ENCODE measurements around the gene C15orf40. TPM values are rescaled to one million over a fixed set of nuclear protein-coding genes. Genes with fewer than 3 reads are reported as not detected.
"Not testable (repeated sequence)": the region's sequence is repeated elsewhere in the genome, so short reads cannot be mapped to it uniquely, and the experiment has no call there.

C15orf40 gene
- total RNA-seq, 1 donor from 2014 or later = 23.1 TPM

- H3K9me3 Mint-ChIP-seq = no peaks in the 10 kb centered on the region
- no peaks in the 10 kb centered on the region for H3K27me3 Mint-ChIP-seq (ENCODE audit: low read depth)
- no peaks in the 10 kb centered on the region for H3K4me1 Mint-ChIP-seq
- no peaks in the 10 kb centered on the region for H3K36me3 Mint-ChIP-seq (ENCODE audit: low read depth)
- TF ChIP-seq CTCF (conservative IDR thresholded peaks at IDR 0.05) = no peak
- DNase-seq (ENCODE audit: low read depth, low spot score) = no peak
- no peak overlapping the region for H3K27ac Mint-ChIP-seq (ENCODE audit: unreplicated experiment)
- H3K4me3 Mint-ChIP-seq = no peak overlapping the region
Observed at GRCh38 chr15:82945326-82945725, 66.1 kb downstream of the C15orf40 start.

DNA sequence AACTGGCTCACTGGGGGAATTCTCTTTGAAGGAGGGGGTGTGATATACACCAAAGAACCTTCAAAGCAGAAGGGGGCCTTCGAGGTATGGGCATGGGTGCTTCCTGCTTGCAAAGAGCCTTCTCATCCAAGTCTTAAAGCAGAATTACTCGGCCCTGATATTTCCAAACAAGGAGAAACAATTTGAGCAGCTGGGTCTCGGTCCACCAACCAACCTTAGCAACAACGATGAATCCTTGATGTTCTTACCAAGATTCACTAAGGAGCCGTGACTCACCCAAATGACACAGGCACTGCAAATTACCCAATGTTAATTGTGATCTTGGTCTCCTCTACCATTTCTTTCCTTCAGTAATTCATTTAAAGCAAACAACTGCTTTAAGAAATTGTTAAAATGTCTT is 66.6 kb downstream of the C15orf40 start:
- TF ChIP-seq CTCF (conservative IDR thresholded peaks at IDR 0.05) = no peak

GRCh38 chr15:82944056-82944455 is 67.4 kb downstream of the C15orf40 start:
- Mint-ChIP-seq H3K27ac (ENCODE audit: unreplicated experiment) (no peak overlapping the region), H3K36me3 (ENCODE audit: low read depth) (no peaks in the 10 kb centered on the region), H3K27me3 (ENCODE audit: low read depth) (no peaks in the 10 kb centered on the region), H3K4me3 (no peak overlapping the region), H3K9me3 (no peaks in the 10 kb centered on the region), H3K4me1 (no peaks in the 10 kb centered on the region)
- TF ChIP-seq CTCF (conservative IDR thresholded peaks at IDR 0.05) = no peak
- no peak for DNase-seq (ENCODE audit: low read depth, low spot score)

More for the DNA sequence above, 66.6 kb downstream of the C15orf40 start:
- Mint-ChIP-seq H3K4me3 (no peak overlapping the region), H3K27me3 (ENCODE audit: low read depth) (no peaks in the 10 kb centered on the region), H3K36me3 (ENCODE audit: low read depth) (no peaks in the 10 kb centered on the region), H3K9me3 (no peaks in the 10 kb centered on the region), H3K4me1 (no peaks in the 10 kb centered on the region), H3K27ac (ENCODE audit: unreplicated experiment) (no peak overlapping the region)
- no peak for DNase-seq (ENCODE audit: low read depth, low spot score)

DNA sequence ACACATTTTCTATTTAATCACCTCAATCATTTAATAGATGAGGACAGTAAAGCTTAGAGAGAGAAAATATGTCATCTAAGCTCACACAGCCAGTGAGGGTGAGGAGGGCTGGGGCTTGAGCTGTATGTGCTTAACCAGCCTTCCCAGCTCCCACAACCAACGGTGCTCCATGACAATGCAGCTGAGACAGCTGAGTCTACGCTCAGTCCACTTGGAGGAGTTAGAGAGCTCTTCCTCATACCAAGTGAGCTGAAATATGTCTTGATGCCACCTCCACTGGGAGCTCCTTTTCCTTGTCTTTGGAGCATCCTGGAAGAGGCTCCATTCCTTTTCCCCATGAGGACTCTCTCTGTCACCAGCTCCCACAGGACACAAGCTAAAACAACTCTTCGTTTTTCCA is 68.3 kb downstream of the C15orf40 start:
- H3K27ac Mint-ChIP-seq (ENCODE audit: unreplicated experiment) = no peak overlapping the region
- no peaks in the 10 kb centered on the region for H3K9me3 Mint-ChIP-seq

DNA sequence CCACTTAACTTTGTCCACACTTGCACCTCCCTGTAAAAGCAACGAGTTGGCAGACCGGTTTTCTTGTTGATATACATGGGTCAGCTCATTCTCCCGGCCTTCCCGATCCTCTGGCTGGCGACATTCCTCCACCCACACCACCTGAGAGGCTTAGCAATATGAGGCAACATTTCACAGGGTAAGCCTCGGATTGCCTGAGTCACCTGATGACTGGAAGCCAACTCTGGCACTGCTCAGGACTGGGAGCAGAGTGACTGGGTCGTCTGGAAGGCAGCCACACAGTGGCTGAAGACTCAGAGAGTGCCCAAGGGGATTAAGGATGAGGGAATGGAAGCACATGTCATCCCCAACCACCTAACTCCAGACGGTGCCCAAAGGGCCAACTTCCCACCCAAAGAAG is 68.7 kb downstream of the C15orf40 start:
- no peak overlapping the region for H3K4me3 Mint-ChIP-seq
- H3K36me3 Mint-ChIP-seq (ENCODE audit: low read depth) = no peaks in the 10 kb centered on the region
- H3K9me3 Mint-ChIP-seq = no peaks in the 10 kb centered on the region
- no peak for DNase-seq (ENCODE audit: low read depth, low spot score)
- no peaks in the 10 kb centered on the region for H3K4me1 Mint-ChIP-seq
- TF ChIP-seq CTCF (conservative IDR thresholded peaks at IDR 0.05) = no peak
- no peak overlapping the region for H3K27ac Mint-ChIP-seq (ENCODE audit: unreplicated experiment)
- no peaks in the 10 kb centered on the region for H3K27me3 Mint-ChIP-seq (ENCODE audit: low read depth)

More for the DNA sequence above, 68.3 kb downstream of the C15orf40 start:
- H3K36me3 Mint-ChIP-seq (ENCODE audit: low read depth) = no peaks in the 10 kb centered on the region
- H3K4me1 Mint-ChIP-seq = no peaks in the 10 kb centered on the region
- no peaks in the 10 kb centered on the region for H3K27me3 Mint-ChIP-seq (ENCODE audit: low read depth)
- no peak for DNase-seq (ENCODE audit: low read depth, low spot score)
- H3K4me3 Mint-ChIP-seq = no peak overlapping the region
- TF ChIP-seq CTCF (conservative IDR thresholded peaks at IDR 0.05) = no peak

DNA sequence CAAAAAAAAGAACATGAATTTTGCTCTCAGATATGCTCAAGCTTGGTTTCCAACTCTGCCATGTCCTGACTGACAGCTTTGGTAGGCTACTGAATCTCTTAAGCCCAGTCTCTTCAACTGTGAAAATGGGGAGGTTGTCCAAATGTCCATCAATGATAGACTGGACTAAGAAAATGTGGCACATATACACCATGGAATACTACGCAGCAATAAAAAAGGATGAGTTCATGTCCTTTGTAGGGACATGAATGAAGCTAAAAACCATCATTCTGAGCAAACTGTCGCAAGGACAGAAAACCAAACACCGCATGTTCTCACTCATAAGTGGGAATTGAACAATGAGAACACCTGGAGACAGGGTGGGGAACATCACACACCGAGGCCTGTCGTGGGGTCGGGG is 71.8 kb downstream of the C15orf40 start:
- not testable (repeated sequence) for H3K4me1 Mint-ChIP-seq; DNase-seq (ENCODE audit: low read depth, low spot score); H3K27me3 Mint-ChIP-seq (ENCODE audit: low read depth); H3K9me3 Mint-ChIP-seq; H3K27ac Mint-ChIP-seq (ENCODE audit: unreplicated experiment); H3K4me3 Mint-ChIP-seq; H3K36me3 Mint-ChIP-seq (ENCODE audit: low read depth)

Other genes starting within 250 kb of the C15orf40 start
- gene FSD2, start 205.6 kb downstream of the C15orf40 start, total RNA-seq = 0.05 TPM in 1 of 2 replicates, not detected in the other
- 5.8 and 6.3 TPM in 2 replicates for gene WHAMM, start 202.0 kb downstream of the C15orf40 start, total RNA-seq
- 17.6 and 18.7 TPM in 2 replicates for gene HOMER2, start 58.9 kb downstream of the C15orf40 start, total RNA-seq
- 25.4 and 29.7 TPM in 2 replicates for gene RAMAC, start 25.4 kb downstream of the C15orf40 start, total RNA-seq
- gene BTBD1, start 55.6 kb upstream of the C15orf40 start, total RNA-seq = 37.8 and 43.1 TPM in 2 replicates
- gene TM6SF1, start 96.0 kb upstream of the C15orf40 start, total RNA-seq = 0.16 and 0.25 TPM in 2 replicates
- gene HDGFL3, start 196.2 kb upstream of the C15orf40 start, total RNA-seq = 127 and 130 TPM in 2 replicates